Upper lobe of left lung (tissue), 6 donors: ENCODE results near the gene NUCKS1. TPM values are rescaled to one million over a fixed set of nuclear protein-coding genes. Genes with fewer than 3 reads are reported as not detected.

Experiments used
- ATAC-seq, 2 donors: fragments of 200-7000 bp; cut with Tn5 transposase; one replicate each; pipeline ENCODE4 v1.9.1; 2022; ENCODE audit warnings: mild to moderate bottlenecking in 2 of 2, moderate library complexity in 2 of 2; ENCODE audit not compliant: low FRiP score in 2 of 2
- DNase-seq, 2 donors: peaks; one replicate each; pipeline ENCODE4 v3.0.0-alpha.2; 2019 to 2020
- H3K27ac ChIP-seq, 4 donors: fragments of 200-600 bp; sonication (generic); one replicate each; pipeline ENCODE4 v1.5.1; 2016 to 2019
- H3K27me3 ChIP-seq, 4 donors: fragments of 200-600 bp; sonication (generic); one replicate each; pipeline ENCODE4 v1.5.1; 2017 to 2019
- H3K36me3 ChIP-seq, 4 donors: fragments of 200-600 bp; sonication (generic); one replicate each; pipeline ENCODE4 v1.5.1; 2016 to 2019
- H3K4me1 ChIP-seq, 4 donors: fragments of 200-600 bp; sonication (generic); one replicate each; pipeline ENCODE4 v1.5.1; 2018 to 2019
- H3K4me3 ChIP-seq, 4 donors: fragments of 200-600 bp; sonication (generic); one replicate each; pipeline ENCODE4 v1.5.1; 2017 to 2019; ENCODE audit warnings: mild to moderate bottlenecking in 2 of 4, moderate library complexity in 1 of 4
- H3K9me3 ChIP-seq, 4 donors: fragments of 200-600 bp; sonication (generic); one replicate each; pipeline ENCODE4 v1.5.1; 2018 to 2019
- CTCF ChIP-seq, 6 experiments: fragments of 450-650 bp in 4 of 6; fragments of 200-600 bp in 2 of 6; sonication (generic) in 2 of 6; IDR thresholded peaks; one replicate each; pipeline ENCODE4 v1.5.1; 2016 to 2019; ENCODE audit warnings: antibody characterized with exemption in 6 of 6
- EP300 ChIP-seq, 4 donors: sonication (generic); formaldehyde crosslinking; IDR thresholded peaks; one replicate each; pipeline ENCODE4 v1.5.1; 2017; ENCODE audit warnings: antibody characterized with exemption in 4 of 4, control low read depth in 2 of 4
- POLR2A ChIP-seq, 4 donors: fragments of 450-650 bp; IDR thresholded peaks; one replicate each; pipeline ENCODE4 v1.5.1; 2016 to 2017; ENCODE audit warnings: antibody characterized with exemption in 4 of 4, mild to moderate bottlenecking in 2 of 4
- POLR2AphosphoS5 ChIP-seq, 2 donors: sonication (generic); formaldehyde crosslinking; IDR thresholded peaks; one replicate each; pipeline ENCODE4 v1.5.1; 2017; ENCODE audit warnings: antibody characterized with exemption in 2 of 2
- WGBS, 2 donors: methylation state at CpG; one replicate each; pipeline ENCODE4 v1.1.5; 2017 to 2018; 5-methylcytosine and 5-hydroxymethylcytosine counted together
- total RNA-seq, 6 donors: library from RNA; depleted of rRNA in 4 of 6; stranded (reverse); fragments of >200 nt in 4 of 6; gene quantifications; one replicate each; pipeline versions ENCODE4 v1.1.0 to v1.2.1, GENCODE V29; 2016 to 2021
- donor health status: DM: no; HTN: no; CAD: no; lungs with moderate emphysema.
- donor health status: DM: no; HTN: yes; CAD: no; lungs with severe emphysema.

NUCKS1 gene
- total RNA-seq, 6 donors from 2014 or later: 65.4 to 182 (median 112) TPM

GRCh38 chr1:205754857-205755256 is 4.9 kb upstream of the NUCKS1 start:
- H3K36me3 ChIP-seq: no peaks in the 10 kb centered on the region
- no peak overlapping the region for H3K4me3 ChIP-seq
- 80 to 92% methylated on average over 5 of the region's 5 CpGs for WGBS, 2 donors
- no peaks in the 10 kb centered on the region for H3K4me1 ChIP-seq
- no peak overlapping the region for H3K27ac ChIP-seq
- no peaks in the 10 kb centered on the region for H3K27me3 ChIP-seq
- TF ChIP-seq CTCF (IDR thresholded peaks at IDR 0.05) (no peak), EP300 (IDR thresholded peaks at IDR 0.05) (no peak), POLR2A (IDR thresholded peaks at IDR 0.05) (no peak), POLR2AphosphoS5 (IDR thresholded peaks at IDR 0.05) (no peak)
- no peak for DNase-seq
- no peak for ATAC-seq
- no peaks in the 10 kb centered on the region for H3K9me3 ChIP-seq

- Histone ChIP-seq H3K27ac (no peak overlapping the region), H3K4me3 (peak overlapping the region in 1 of 4 donors; percentile 95), H3K9me3 (no peaks in the 10 kb centered on the region), H3K27me3 (no peaks in the 10 kb centered on the region), H3K36me3 (no peaks in the 10 kb centered on the region), H3K4me1 (peaks cover 20 to 24% (median 23%) of the 10 kb centered on the region in 4 donors)
- TF ChIP-seq EP300 (IDR thresholded peaks at IDR 0.05): no peak
- TF ChIP-seq POLR2AphosphoS5 (IDR thresholded peaks at IDR 0.05): no peak
- no peak for TF ChIP-seq CTCF (IDR thresholded peaks at IDR 0.05)
- no peak for TF ChIP-seq POLR2A (IDR thresholded peaks at IDR 0.05)
- DNase-seq (no peak), ATAC-seq (no peak)
- 73 to 82% methylated on average over 12 to 13 of the region's 13 CpGs for WGBS, 2 donors
Measured at GRCh38 chr1:205751036-205751651, 1.2 kb upstream of the NUCKS1 start.

- DNase-seq: peak; percentile 97
- Histone ChIP-seq H3K9me3 (no peaks in the 10 kb centered on the region), H3K27ac (peak overlapping the region; percentile 99 to 100 (median 99)), H3K4me3 (peak overlapping the region; percentile 94 to 97 (median 96)), H3K36me3 (no peaks in the 10 kb centered on the region), H3K4me1 (peaks cover 30 to 36% (median 32%) of the 10 kb centered on the region in 4 donors), H3K27me3 (no peaks in the 10 kb centered on the region)
- ATAC-seq: peak; percentile 94 to 95
- 0% methylated on average over 1 to 3 of the region's 81 CpGs for WGBS, 2 donors
- TF ChIP-seq POLR2AphosphoS5 (IDR thresholded peaks at IDR 0.05) (peak; percentile 85 to 94), POLR2A (IDR thresholded peaks at IDR 0.05) (peak in 3 of 4 donors; percentile 80 to 93 (median 83)), EP300 (IDR thresholded peaks at IDR 0.05) (peak in 1 of 4 donors; percentile 74), CTCF (IDR thresholded peaks at IDR 0.05) (peak in 3 of 6 experiments; percentile 3 to 38 (median 13))
Measured at GRCh38 chr1:205749234-205750137, 496 bp downstream of the NUCKS1 start.

- H3K9me3 ChIP-seq: no peaks in the 10 kb centered on the region
- WGBS, 2 donors: 1 to 2% methylated on average over 25 of the region's 25 CpGs
- no peak for DNase-seq
- H3K4me3 ChIP-seq: peak overlapping the region; percentile 94 to 97 (median 96)
- peak overlapping the region; percentile 99 to 100 (median 99) for H3K27ac ChIP-seq
- no peaks in the 10 kb centered on the region for H3K27me3 ChIP-seq
- H3K4me1 ChIP-seq: peaks cover 30 to 38% (median 36%) of the 10 kb centered on the region in 4 donors
- H3K36me3 ChIP-seq: no peaks in the 10 kb centered on the region
- TF ChIP-seq CTCF (IDR thresholded peaks at IDR 0.05) (no peak), EP300 (IDR thresholded peaks at IDR 0.05) (peak in 1 of 4 donors; percentile 20), POLR2AphosphoS5 (IDR thresholded peaks at IDR 0.05) (no peak)
- ATAC-seq: peak; percentile 66 to 70
Measured at GRCh38 chr1:205748403-205749233, 1.4 kb downstream of the NUCKS1 start.
